Activated CD8-positive, alpha-beta T cell treated with anti-CD3 and anti-CD28 coated beads for 36 hours (primary cell): ENCODE measurements around the gene KRTAP10-5. TPM values are rescaled to one million over a fixed set of nuclear protein-coding genes. Genes with fewer than 3 reads are reported as not detected.

Experiments used
- ATAC-seq: fragments of 200-7000 bp; cut with Tn5 transposase; one replicate; pipeline ENCODE4 v1.10.0; 2021; ENCODE audit warnings: mild to moderate bottlenecking, moderate library complexity
- CTCF ChIA-PET: fragments of 350-600 bp; sonication (Branson Sonifier 250); formaldehyde crosslinking; loops from one replicate; lab custom pipeline; 2021; ENCODE audit warnings: antibody characterized with exemption; lab: Charles Lee
- POLR2A ChIA-PET: fragments of 350-600 bp; sonication (Branson Sonifier 250); formaldehyde crosslinking; loops from one replicate; lab custom pipeline; 2021; ENCODE audit warnings: antibody characterized with exemption; lab: Charles Lee
- DNase-seq: peaks from one replicate; pipeline ENCODE4 v3.0.0-alpha.2; 2020
- H3K27ac Mint-ChIP-seq: one replicate; pipeline ENCODE4 v1.8.0; 2021; ENCODE audit warnings: mild to moderate bottlenecking, mixed read lengths
- H3K27me3 Mint-ChIP-seq: one replicate; pipeline ENCODE4 v1.8.0; 2021; ENCODE audit warnings: mixed read lengths
- H3K36me3 Mint-ChIP-seq: one replicate; pipeline ENCODE4 v1.8.0; 2021; ENCODE audit warnings: low read depth, mixed read lengths
- H3K4me1 Mint-ChIP-seq: one replicate; pipeline ENCODE4 v1.8.0; 2021; ENCODE audit warnings: low read depth, mixed read lengths
- H3K4me3 Mint-ChIP-seq: one replicate; pipeline ENCODE4 v1.8.0; 2021; ENCODE audit warnings: mild to moderate bottlenecking, moderate library complexity, mixed read lengths
- H3K9me3 Mint-ChIP-seq: one replicate; pipeline ENCODE4 v1.8.0; 2021; ENCODE audit warnings: mixed read lengths
- CTCF ChIP-seq: fragments of 200-600 bp; IDR thresholded peaks from one replicate; pipeline ENCODE4 v1.8.0; 2022; ENCODE audit warnings: antibody characterized with exemption, mild to moderate bottlenecking
- intact Hi-C: fragments of 100-400 bp; cut with micrococcal nuclease; formaldehyde crosslinking; loops from one replicate; pipeline ENCODE4 v1.10.0; 2022
- total RNA-seq, 2 experiments: library from RNA; stranded (reverse); gene quantifications; one replicate each; pipeline ENCODE4 v1.2.3, GENCODE V29; 2021

The KRTAP10-5 gene
- total RNA-seq, 2 experiments from 2014 or later = not detected

GRCh38 chr21:44571844-44572782 lies 8.3 kb downstream of the KRTAP10-5 start:
- H3K27ac Mint-ChIP-seq = no peak overlapping the region
- no peaks in the 10 kb centered on the region for H3K4me1 Mint-ChIP-seq
- no peak for ATAC-seq
- DNase-seq = no peak
- peaks cover 8% of the 10 kb centered on the region for H3K9me3 Mint-ChIP-seq
- ChIA-PET POLR2A (no interaction called here), CTCF (no interaction called here)
- H3K27me3 Mint-ChIP-seq = peaks cover 3% of the 10 kb centered on the region
- H3K4me3 Mint-ChIP-seq = no peak overlapping the region
- intact Hi-C loops = no loop called here
- no peak for TF ChIP-seq CTCF
- H3K36me3 Mint-ChIP-seq = peaks cover 5% of the 10 kb centered on the region

GRCh38 chr21:44571296-44571695 lies 9.1 kb downstream of the KRTAP10-5 start:
- Mint-ChIP-seq H3K4me1 (no peaks in the 10 kb centered on the region), H3K9me3 (peaks cover 2% of the 10 kb centered on the region), H3K27me3 (peaks cover 3% of the 10 kb centered on the region), H3K4me3 (no peak overlapping the region), H3K36me3 (no peaks in the 10 kb centered on the region), H3K27ac (no peak overlapping the region)
- intact Hi-C loops = no loop called here
- DNase-seq = no peak
- ChIA-PET POLR2A (no interaction called here), CTCF (no interaction called here)
- no peak for ATAC-seq
- no peak for TF ChIP-seq CTCF

DNA sequence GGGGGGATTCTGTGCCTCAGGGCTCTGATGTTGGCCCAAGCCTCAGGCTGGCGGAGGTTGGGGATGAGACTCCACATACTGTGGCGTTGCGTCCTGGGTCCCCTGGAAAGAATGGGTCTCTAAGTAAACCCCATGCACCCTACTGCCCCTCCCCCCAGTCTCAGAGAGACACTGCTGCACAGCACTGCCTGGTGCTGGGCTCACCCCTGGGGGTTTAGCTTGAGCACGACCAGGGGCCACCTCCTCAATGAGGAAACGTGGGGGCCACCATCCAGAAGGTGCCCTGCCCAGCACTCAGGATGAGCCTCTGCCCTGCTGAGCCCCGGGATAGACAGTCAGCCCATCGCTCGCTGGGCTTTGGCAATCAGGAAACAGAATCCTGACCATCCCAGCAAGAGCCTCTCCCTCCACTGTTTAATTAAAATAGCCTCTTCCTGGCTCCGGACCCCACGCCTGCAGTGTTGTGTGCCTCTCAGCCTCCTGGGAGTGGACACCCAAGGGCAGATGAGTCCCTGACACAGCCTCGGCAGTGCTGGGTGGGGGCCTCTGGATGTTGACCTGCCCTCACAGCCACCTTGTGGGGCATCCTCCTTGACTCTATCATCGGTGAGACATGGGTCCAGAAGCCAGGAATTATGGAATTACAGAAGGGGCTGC lies 10.4 kb downstream of the KRTAP10-5 start:
- no peaks in the 10 kb centered on the region for H3K36me3 Mint-ChIP-seq
- no peak for DNase-seq
- H3K4me3 Mint-ChIP-seq = no peak overlapping the region
- no peak for TF ChIP-seq CTCF
- POLR2A ChIA-PET = no interaction called here
- peaks cover 6% of the 10 kb centered on the region for H3K4me1 Mint-ChIP-seq
- peaks cover 2% of the 10 kb centered on the region for H3K9me3 Mint-ChIP-seq
- no peak for ATAC-seq
- intact Hi-C loops = no loop called here
- H3K27me3 Mint-ChIP-seq = peaks cover 3% of the 10 kb centered on the region
- CTCF ChIA-PET = no interaction called here
- no peak overlapping the region for H3K27ac Mint-ChIP-seq

DNA sequence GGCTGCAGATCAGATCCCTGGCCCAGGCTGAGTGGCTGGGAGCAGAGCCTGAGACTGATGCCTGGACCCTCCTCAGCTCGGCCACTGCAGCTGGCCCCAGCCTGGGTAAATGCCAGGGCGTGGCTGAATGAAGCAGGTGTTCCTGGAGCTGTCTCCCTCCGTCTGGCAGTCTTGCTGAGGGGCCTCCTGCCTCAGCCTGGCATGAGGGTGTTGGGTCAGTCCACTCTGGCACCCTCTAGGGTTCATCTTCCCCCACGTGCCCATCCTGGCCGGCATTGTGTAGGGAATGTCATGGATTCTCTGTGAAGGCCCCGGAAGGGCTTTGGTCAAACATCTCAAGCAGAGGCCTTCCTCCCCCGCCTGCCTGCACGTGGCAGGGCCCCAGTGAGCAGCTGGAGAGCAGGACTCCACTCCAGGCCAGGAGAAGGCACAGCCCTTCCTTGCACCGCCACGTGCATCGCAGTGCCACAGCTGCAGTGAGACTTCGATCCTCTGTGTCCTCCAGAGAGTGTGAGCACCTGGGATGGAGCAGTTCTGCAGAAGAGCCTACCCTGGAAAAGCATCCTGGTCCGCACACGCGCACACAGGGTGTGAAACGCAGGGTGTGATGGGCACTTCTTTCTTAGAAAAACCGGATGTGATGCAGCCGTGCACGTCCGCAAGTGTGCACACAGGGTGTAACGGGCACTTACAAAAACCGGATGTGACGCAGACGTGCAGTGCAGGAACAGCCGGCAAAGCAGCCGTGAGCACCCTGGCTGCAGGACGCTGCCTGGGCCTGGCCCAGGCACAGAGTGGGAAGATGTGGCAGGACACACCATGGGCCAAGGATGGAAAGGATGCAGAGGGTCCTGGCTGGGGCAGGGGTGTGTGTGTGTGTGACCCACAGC lies 11.5 kb downstream of the KRTAP10-5 start:
- Mint-ChIP-seq H3K36me3 (no peaks in the 10 kb centered on the region), H3K9me3 (peaks cover 2% of the 10 kb centered on the region), H3K4me1 (peaks cover 14% of the 10 kb centered on the region), H3K27ac (no peak overlapping the region), H3K4me3 (no peak overlapping the region), H3K27me3 (no peaks in the 10 kb centered on the region)
- intact Hi-C loops = no loop called here
- TF ChIP-seq CTCF = no peak
- ChIA-PET POLR2A (interaction anchor here (1.0 kb wide), 1 partner anchor 12 kb away, joined by 4 read pairs; no protein-coding TSS in a partner anchor), CTCF (no interaction called here)
- ATAC-seq = no peak
- no peak for DNase-seq
